Endothelial cell of umbilical vein (primary cell): Measurements from ENCODE around the gene PPP6R1.

Experiments used
- CTCF ChIP-seq, 2 donors: IDR thresholded peaks; 1 replicate in 1 of 2; 2 replicates in 1 of 2; pipeline ENCODE4 v1.5.1; 2011; ENCODE audit warnings: low read length in 2 of 2, mild to moderate bottlenecking in 2 of 2, moderate library complexity in 2 of 2, control low read depth in 1 of 2, inconsistent platforms in 1 of 2, low read depth in 1 of 2; ENCODE audit not compliant: insufficient read depth in 1 of 2; ENCODE audit errors: extremely low read depth in 1 of 2
- EZH2 ChIP-seq: IDR thresholded peaks from 2 replicates; pipeline ENCODE4 v1.6.1; 2012; ENCODE audit warnings: borderline replicate concordance, low read depth, mild to moderate bottlenecking, moderate library complexity, low read length, inconsistent platforms; ENCODE audit not compliant: severe bottlenecking
- MAX ChIP-seq: IDR thresholded peaks from 2 replicates; pipeline ENCODE4 v1.6.1; 2011; ENCODE audit not compliant: insufficient read depth, insufficient read length
- POLR2A ChIP-seq: IDR thresholded peaks from 2 replicates; pipeline ENCODE4 v1.6.1; 2012; ENCODE audit warnings: low read depth, mild to moderate bottlenecking, control low read depth, low read length
- POLR2AphosphoS5 ChIP-seq: IDR thresholded peaks from 2 replicates; pipeline ENCODE4 v1.6.1; 2012; ENCODE audit warnings: low read depth, mild to moderate bottlenecking, control low read depth, low read length, moderate library complexity; ENCODE audit not compliant: insufficient read depth

- TF ChIP-seq POLR2A (no peak), EZH2 (no peak), CTCF (IDR thresholded peaks at IDR 0.05; ENCODE audit: extremely low read depth in 1 of 2, insufficient read depth in 1 of 2, low read depth in 1 of 2, low read length in 2 of 2) (no peak), MAX (no peak), POLR2AphosphoS5 (no peak)
Measured at GRCh38 chr19:55258476-55258827, 365 bp downstream of the PPP6R1 start.
